WERI-Rb-1 (cell line): ENCODE results near the gene OR1N1.

Experiments used
- DNase-seq: peaks from one replicate; pipeline ENCODE4 v3.0.0-alpha.2; 2020
- H3K27ac ChIP-seq: fragments of 250-450 bp; sonication (Bioruptor Pico); 2 replicates; pipeline ENCODE4 v1.5.1; 2020; ENCODE audit warnings: mild to moderate bottlenecking, moderate library complexity
- H3K27me3 ChIP-seq: fragments of 250-450 bp; sonication (Bioruptor Pico); 2 replicates; pipeline ENCODE4 v1.5.1; 2021; ENCODE audit warnings: mild to moderate bottlenecking, low read depth, moderate library complexity; ENCODE audit not compliant: insufficient read depth, severe bottlenecking
- H3K36me3 ChIP-seq: fragments of 250-450 bp; sonication (Bioruptor Pico); 2 replicates; pipeline ENCODE4 v1.5.1; 2020; ENCODE audit warnings: mild to moderate bottlenecking, moderate library complexity
- H3K4me3 ChIP-seq: 2 replicates; pipeline ENCODE4 v1.5.1; 2011; ENCODE audit warnings: low read depth, mild to moderate bottlenecking, control low read depth, low read length
- H3K9me3 ChIP-seq: fragments of 250-450 bp; sonication (Bioruptor Pico); 2 replicates; pipeline ENCODE4 v1.5.1; 2021; ENCODE audit warnings: mild to moderate bottlenecking, moderate library complexity; ENCODE audit not compliant: severe bottlenecking
- CTCF ChIP-seq: IDR thresholded peaks from 2 replicates; pipeline ENCODE4 v1.5.1; 2011; ENCODE audit warnings: low read depth, mild to moderate bottlenecking, control low read depth, inconsistent platforms, low read length

OR1N1 gene

GRCh38 chr9:122527193-122527592 lies at the start of gene OR1N1:
Gene OR1N1, minus strand, starts transcription at chr9:122527293. Its CDS starts 0 bp downstream, at chr9:122527293.
- H3K9me3 ChIP-seq, result peaks cover 5% of the 10 kb centered on the region

GRCh38 chr9:122572456-122572855 lies 45.4 kb upstream of the OR1N1 start:
- DNase-seq, result no peak
- Histone ChIP-seq H3K27ac (no peak overlapping the region), H3K27me3 (no peaks in the 10 kb centered on the region), H3K9me3 (no peaks in the 10 kb centered on the region), H3K4me3 (no peak overlapping the region), H3K36me3 (no peaks in the 10 kb centered on the region)
- no peak for TF ChIP-seq CTCF

More at GRCh38 chr9:122527193-122527592, at the start of gene OR1N1:
- no peaks in the 10 kb centered on the region for H3K27me3 ChIP-seq
- no peak within 1 kb of the TSS for H3K27ac ChIP-seq
- H3K4me3 ChIP-seq, result no peak within 1 kb of the TSS
- TF ChIP-seq CTCF, result no peak
- H3K36me3 ChIP-seq, result no peaks in the 10 kb centered on the region
- DNase-seq, result no peak

GRCh38 chr9:122567901-122568300 lies 40.8 kb upstream of the OR1N1 start:
- H3K36me3 ChIP-seq, result no peaks in the 10 kb centered on the region
- H3K27ac ChIP-seq, result no peak overlapping the region
- H3K4me3 ChIP-seq, result no peak overlapping the region
- DNase-seq, result no peak
- no peak for TF ChIP-seq CTCF
- H3K9me3 ChIP-seq, result peaks cover 7% of the 10 kb centered on the region
- H3K27me3 ChIP-seq, result no peaks in the 10 kb centered on the region

- no peaks in the 10 kb centered on the region for H3K27me3 ChIP-seq
- no peaks in the 10 kb centered on the region for H3K36me3 ChIP-seq
- H3K9me3 ChIP-seq, result peaks cover 13% of the 10 kb centered on the region
- DNase-seq, result peak; percentile 95
- peak overlapping the region; percentile 65 for H3K27ac ChIP-seq
- H3K4me3 ChIP-seq, result no peak overlapping the region
- TF ChIP-seq CTCF, result no peak
Measured at GRCh38 chr9:122562134-122562760, 35.2 kb upstream of the OR1N1 start.

GRCh38 chr9:122561446-122561845 lies 34.4 kb upstream of the OR1N1 start:
- H3K4me3 ChIP-seq, result no peak overlapping the region
- peak overlapping the region; percentile 65; the same call in 1 of the 2 replicates for H3K27ac ChIP-seq
- no peak for TF ChIP-seq CTCF
- H3K36me3 ChIP-seq, result no peaks in the 10 kb centered on the region
- DNase-seq, result no peak
- H3K27me3 ChIP-seq, result no peaks in the 10 kb centered on the region
- H3K9me3 ChIP-seq, result peaks cover 13% of the 10 kb centered on the region

GRCh38 chr9:122552812-122553211 lies 25.7 kb upstream of the OR1N1 start, which contains the start of gene OR1N2:
Gene OR1N2, plus strand, starts transcription at chr9:122553112. Its CDS starts 100 bp downstream, at chr9:122553212.
- no peaks in the 10 kb centered on the region for H3K27me3 ChIP-seq
- no peaks in the 10 kb centered on the region for H3K9me3 ChIP-seq
- no peaks in the 10 kb centered on the region for H3K36me3 ChIP-seq
- H3K4me3 ChIP-seq, result no peak within 1 kb of the TSS
- DNase-seq, result no peak
- no peak within 1 kb of the TSS for H3K27ac ChIP-seq
- TF ChIP-seq CTCF, result no peak
